Measurements from ENCODE around the gene ERFL.

DNA sequence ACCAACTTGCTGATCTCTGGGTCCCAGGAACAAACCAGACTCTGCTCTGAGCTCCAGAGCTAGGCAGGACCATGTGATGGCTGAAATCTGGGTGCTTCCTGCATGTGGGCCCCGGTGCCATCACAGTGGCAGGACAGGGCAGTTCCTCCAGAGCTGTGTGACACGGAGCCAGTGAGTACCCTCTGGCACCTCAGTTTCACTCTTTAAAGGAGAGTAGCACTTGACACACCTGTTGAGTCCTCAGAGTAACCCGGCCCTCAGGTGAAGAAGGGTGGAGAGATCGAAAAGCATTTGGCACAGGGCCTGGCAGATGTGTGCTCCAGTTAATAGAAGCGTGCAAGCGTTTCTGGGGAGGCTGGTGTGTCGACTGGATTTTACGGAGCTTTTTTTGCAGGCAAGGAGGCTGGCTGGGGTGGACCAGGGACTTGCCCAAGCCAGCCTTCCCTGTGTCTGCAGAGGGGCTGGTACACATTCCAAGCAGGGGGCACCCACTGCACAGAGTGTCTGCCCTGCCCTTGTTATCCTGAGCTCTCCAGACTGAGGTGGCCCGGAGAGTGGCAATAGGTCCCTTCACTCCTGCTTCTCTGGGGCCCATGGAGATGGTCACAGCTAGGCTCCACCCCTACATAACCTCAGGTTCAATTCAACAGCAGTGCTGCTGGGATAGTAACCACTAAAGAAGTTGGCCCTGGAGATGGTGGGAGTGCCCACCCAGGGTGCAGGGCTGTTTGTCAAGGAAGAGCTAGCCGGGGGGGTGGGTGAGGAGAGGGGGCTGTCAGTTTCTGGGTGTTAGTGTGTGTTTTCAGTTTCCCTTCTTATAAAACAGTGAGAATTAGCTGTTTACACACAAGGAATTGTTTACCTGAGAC is 59.9 kb downstream of the ERFL start:
- TF ChIP-seq, protein P1, sequence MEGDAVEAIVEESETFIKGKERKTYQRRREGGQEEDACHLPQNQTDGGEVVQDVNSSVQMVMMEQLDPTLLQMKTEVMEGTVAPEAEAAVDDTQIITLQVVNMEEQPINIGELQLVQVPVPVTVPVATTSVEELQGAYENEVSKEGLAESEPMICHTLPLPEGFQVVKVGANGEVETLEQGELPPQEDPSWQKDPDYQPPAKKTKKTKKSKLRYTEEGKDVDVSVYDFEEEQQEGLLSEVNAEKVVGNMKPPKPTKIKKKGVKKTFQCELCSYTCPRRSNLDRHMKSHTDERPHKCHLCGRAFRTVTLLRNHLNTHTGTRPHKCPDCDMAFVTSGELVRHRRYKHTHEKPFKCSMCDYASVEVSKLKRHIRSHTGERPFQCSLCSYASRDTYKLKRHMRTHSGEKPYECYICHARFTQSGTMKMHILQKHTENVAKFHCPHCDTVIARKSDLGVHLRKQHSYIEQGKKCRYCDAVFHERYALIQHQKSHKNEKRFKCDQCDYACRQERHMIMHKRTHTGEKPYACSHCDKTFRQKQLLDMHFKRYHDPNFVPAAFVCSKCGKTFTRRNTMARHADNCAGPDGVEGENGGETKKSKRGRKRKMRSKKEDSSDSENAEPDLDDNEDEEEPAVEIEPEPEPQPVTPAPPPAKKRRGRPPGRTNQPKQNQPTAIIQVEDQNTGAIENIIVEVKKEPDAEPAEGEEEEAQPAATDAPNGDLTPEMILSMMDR (conservative IDR thresholded peaks at IDR 0.05 in 1 of 2, IDR thresholded peaks at IDR 0.05 in 1 of 2; ENCODE audit: extremely low read depth in 1 of 2, insufficient read depth in 1 of 2, low read depth in 1 of 2, low read length in 2 of 2), result no peak
- TF ChIP-seq EZH2 (IDR thresholded peaks at IDR 0.05; ENCODE audit: borderline replicate concordance, low read length), result no peak

Data from mammary epithelial cell (primary cell).